GM21786 (cell line): ENCODE results near the gene SLC9A9.

Experiments
- ATAC-seq: cut with Tn5 transposase; IDR thresholded peaks from one replicate; pipeline ENCODE4 v1.9.1; 2021; ENCODE audit not compliant: unreplicated experiment

The SLC9A9 gene

GRCh38 chr3:143653935-143654334 is 194.3 kb downstream of the SLC9A9 start:
- ATAC-seq = no peak

DNA sequence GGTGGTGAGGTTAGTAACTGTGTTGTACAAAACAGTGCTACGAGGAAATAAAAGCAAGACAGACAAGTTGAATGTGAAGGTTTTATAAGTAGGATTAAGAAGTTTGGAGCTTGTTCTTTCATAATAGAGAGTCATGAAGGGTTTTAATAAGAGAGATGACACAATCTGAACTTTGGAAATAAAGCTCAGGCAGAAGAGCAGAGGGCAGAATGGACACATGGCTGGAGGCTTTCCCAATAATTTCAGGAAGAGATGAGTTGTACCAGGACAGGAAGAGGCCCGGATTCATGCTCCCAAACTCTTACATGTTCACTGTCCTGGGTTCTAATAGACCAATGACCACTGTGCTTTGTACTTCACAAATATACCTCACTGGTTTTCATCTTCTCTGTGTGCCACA is 194.8 kb downstream of the SLC9A9 start:
- no peak for ATAC-seq

DNA sequence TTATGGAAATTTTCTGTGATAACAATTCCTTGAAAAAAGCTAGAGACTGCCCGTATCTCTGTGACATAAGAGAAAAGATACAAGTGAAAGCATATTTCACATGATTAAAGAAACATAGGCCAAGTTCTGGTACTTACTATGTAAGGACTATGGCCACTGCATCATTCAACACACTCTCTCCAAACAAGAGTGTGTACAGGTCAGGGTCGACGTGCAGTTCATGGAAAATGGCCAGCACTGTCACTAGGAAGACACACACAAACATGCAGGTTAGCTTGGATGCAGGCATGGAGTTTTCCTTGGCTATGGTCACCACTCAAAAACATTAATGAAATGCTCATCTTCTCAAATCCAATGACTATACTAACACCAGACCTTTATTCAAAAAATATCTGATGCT is 196.2 kb downstream of the SLC9A9 start:
- ATAC-seq = no peak

DNA sequence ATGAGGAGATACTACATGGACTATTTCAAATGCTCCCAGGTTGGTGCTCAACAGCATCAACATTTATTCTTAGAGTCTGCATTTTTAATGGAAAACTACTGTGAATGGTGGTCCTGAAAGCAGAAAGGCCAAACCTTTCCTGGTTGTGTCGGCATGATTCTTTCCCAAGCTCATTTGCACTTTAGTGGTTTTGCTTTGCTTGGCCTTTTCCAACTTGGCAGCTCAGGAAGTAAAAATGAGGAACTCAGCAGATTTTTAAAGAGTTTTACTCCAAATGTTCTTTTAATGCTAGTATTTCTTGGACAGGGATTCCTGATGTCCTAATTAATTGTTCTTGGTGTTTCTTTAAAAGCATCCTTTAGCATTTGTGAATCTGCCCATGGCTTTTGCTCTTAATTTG is 197.4 kb downstream of the SLC9A9 start:
- no peak for ATAC-seq

DNA sequence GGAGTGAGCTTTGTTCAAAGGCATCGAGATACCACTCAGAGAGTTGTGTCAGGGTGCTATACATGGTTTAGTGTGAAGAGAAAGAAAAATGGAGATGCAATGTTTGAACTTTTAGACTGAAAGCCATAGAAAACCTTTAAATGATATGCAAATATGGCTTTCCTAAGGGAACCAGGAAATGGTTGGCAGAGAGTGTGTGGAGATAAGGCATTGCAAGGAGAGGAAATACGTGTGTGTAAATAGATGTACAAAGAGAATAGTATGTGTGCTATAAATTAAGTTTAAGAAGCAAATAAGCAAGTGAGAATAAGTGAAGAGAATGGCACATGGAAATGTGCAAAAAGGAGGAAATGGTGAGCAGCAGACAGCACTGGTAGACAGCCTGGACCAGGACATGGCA is 198.1 kb downstream of the SLC9A9 start:
- ATAC-seq = no peak

DNA sequence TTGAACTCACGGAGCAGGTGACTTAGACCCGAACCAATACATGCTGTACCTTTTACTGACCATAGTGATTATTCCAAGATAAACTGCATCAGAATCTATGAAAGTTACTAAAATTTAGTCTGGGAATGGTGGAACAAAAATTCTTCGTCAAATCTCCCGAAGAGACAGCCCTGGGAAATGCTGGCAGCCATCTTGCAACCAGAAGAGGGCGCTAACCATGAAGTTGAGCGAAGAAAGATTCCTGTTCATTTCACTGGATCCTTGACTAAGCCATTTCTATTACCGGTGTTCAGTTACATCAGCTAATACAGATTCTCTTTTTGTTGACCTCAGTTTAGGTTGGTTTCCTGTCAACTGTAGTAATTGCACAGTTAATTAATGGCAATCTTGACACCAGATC is 199.6 kb downstream of the SLC9A9 start:
- no peak for ATAC-seq

DNA sequence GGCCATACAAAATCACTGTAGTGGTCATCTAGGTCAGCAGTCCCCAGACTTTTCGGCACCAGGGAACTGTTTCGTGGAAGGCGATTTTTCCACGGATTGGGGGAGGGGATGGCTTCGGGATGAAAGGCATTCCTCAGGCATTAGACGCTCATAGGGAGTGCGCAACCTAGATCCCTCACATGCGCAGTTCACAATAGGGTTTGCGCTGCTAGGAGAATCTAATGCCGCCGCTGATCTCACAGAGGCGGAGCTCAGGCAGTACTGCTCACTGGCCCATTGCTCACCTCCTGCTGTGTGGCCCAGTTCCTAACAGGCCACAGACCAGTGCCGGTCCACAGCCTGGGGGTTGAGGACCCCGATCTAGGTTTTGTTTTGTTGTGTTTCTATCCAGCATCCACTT is 200.1 kb downstream of the SLC9A9 start:
- ATAC-seq = no peak

- ATAC-seq = peak; percentile 58
Observed at GRCh38 chr3:143644370-143645089, 203.7 kb downstream of the SLC9A9 start.

- ATAC-seq = no peak
Observed at GRCh38 chr3:143643905-143644304, 204.4 kb downstream of the SLC9A9 start.

- no peak for ATAC-seq
Observed at GRCh38 chr3:143640774-143641173, 207.5 kb downstream of the SLC9A9 start.

DNA sequence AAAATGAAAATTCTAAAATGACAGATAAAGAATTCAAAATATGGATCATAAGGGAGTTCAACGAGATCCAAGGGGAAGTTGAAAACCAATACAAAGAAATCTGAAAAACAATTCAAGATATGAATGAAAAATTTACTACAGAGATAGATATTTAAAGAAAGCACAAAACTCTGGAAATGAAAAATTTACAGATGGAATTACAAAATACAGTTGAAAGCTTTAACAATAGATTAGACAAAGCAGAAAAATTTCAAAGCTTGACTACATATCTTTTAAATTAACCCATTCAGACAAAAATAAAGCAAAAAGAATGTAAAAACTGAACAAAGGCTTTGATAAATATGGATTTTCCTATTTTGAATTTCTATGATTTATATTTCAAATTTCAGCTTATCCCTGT is 211.1 kb downstream of the SLC9A9 start:
- no peak for ATAC-seq

GRCh38 chr3:143634991-143635390 is 213.3 kb downstream of the SLC9A9 start:
- ATAC-seq = no peak

DNA sequence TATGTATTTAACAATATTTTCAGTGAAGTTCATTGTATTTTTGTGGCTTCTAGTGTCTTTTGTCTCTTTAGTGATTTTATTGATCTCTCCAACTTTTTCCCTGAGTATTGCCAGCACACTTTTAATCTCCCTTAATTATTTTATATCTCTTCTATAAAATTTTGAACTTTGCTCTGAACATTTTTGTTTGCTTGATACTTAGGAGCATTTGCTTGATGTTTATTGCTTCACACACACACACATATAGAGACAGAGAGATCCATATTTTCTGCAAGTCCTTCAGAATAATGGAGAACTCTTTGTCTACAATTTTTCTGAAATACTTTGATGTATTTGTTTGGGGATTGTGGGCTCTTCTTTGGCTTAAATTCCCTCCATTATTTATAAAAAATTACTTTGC is 213.8 kb downstream of the SLC9A9 start:
- ATAC-seq = no peak

GRCh38 chr3:143633816-143634215 is 214.5 kb downstream of the SLC9A9 start:
- no peak for ATAC-seq

GRCh38 chr3:143629726-143630125 is 218.5 kb downstream of the SLC9A9 start:
- ATAC-seq = no peak

DNA sequence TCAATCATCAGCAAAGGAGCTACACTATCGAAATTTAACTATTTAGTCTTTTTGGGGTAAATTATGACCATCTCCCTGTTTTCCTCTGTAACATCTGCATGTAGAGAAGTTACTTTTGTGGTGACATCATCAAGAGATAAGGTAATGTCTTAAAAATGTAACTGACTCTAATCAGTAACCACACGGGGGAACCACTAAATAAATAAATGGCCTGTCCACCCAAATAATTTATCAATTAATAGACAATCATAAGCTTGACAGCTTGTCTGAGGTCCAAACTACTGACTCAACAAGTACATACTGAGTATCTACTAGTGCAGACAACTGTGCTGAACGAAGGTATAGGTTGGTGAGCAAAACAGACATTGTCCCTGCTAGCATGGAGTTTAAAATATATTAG is 219.3 kb downstream of the SLC9A9 start:
- ATAC-seq = no peak

GRCh38 chr3:143627336-143627735 is 220.9 kb downstream of the SLC9A9 start:
- ATAC-seq = no peak

- no peak for ATAC-seq
Observed at GRCh38 chr3:143619231-143619630, 229.0 kb downstream of the SLC9A9 start.

DNA sequence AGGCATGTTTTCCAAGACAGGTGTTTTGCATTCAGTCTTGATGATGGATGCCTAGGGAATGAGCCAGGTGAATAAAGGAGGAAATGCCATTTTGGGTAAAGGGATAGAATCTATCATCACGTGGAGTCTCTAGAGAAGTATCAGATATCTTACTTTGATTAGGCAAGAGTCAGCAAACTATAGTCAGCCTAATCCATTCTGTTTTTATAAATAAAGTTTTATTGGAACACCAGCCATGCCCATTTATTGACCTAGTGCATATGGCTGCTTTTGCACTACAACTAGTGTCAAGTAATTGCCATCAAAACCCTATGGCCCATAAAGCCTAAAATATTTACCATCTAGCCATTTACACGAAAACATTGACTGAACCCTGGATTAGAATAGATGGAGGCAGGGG is 231.2 kb downstream of the SLC9A9 start:
- no peak for ATAC-seq

- no peak for ATAC-seq
Observed at GRCh38 chr3:143613226-143613625, 235.0 kb downstream of the SLC9A9 start.

DNA sequence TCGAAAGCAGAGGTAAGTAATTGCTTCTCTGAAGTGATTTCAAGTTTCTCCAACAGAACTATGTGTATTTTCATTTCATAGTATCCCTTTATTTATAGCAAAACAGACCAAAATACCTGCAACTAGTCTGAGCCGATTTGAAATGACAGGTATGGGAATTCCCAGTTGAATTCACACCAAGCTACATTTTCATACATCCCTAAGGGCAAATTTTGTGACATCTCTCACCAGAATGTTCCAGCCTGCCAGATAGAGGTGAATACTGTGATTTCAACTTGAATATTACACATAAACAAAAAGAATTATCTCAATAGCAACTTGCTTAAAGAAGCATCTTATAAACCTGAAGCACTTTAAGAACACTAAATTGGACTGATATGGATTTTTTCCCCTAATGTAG is 235.7 kb downstream of the SLC9A9 start:
- ATAC-seq = no peak

DNA sequence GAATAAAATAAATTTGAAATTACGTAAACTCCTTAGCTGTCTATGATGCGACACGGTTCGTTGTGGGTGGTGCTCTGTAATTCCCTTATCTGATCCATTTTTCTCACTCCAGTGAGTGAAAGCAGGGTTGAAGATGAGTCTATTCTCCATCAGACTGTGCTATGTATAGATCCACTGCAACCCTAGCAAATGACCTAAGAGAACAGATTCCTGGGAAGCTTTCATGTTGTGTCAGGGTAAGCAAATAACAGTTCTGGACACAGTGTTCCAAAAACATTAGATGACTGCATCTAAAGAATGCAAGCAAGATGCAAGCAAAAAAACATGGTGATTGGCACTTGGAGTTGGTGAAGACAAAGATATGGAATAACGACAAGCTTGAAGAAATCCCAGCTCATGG is 239.3 kb downstream of the SLC9A9 start:
- ATAC-seq = no peak

DNA sequence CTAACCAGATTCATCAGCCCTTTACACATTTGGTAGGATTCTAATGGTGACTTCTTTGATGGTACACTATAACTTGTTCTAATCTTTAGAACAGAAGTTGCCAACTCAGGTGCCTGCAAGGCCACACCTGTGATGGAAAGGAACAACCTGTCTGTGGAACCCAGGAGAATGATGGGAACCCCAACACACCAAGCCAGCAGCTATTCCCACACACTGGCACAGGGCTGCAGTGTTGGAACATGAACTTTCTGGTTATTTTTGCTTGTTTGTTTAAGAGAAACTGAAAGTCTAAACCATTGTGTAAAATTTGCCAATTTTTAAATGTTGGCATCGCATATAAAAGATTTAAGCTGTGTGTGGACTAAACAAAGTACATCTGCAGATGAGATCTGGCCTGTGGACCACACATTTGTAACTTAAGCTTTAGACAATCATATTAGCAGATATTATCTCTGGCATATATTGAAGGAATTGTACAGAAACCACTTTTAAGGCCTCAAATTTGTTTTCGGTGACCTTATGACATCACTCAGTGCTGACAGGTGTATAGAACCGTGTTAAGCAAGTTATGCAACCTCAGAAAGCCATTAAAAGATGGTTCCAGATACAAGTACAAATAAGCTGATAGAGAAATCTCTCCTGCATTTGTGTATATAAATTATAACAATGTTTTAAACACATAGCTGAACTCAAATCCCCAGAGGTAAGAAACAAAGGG is 242.9 kb downstream of the SLC9A9 start:
- ATAC-seq = peak; percentile 21
